Naive thymus-derived CD8-positive, alpha-beta T cell (primary cell): Measurements from ENCODE around the gene CELA2B. TPM values are rescaled to one million over a fixed set of nuclear protein-coding genes. Genes with fewer than 3 reads are reported as not detected.
A peak's percentile ranks its signal among the peaks of the same experiment; 100 is the strongest.
"Not testable (repeated sequence)": the region's sequence is repeated elsewhere in the genome, so short reads cannot be mapped to it uniquely, and the experiment has no call there.

Source experiments
- ATAC-seq, 2 donors: fragments of 150-1000 bp; cut with Tn5 transposase in 1 of 2; sonication (Bioruptor Pico), chemical (Tn5 transposase) in 1 of 2; 1 replicate in 1 of 2; 2 replicates in 1 of 2; pipeline ENCODE4 v1.10.0; 2021; ENCODE audit warnings: mild to moderate bottlenecking in 2 of 2, moderate library complexity in 2 of 2
- POLR2A ChIA-PET: fragments of 350-600 bp; sonication (Branson Sonifier 250); formaldehyde crosslinking; loops from one replicate; lab custom pipeline; 2021; ENCODE audit warnings: antibody characterized with exemption; lab: Charles Lee
- DNase-seq, 10 donors: peaks; one replicate each; pipeline versions ENCODE4 v3.0.0 to v3.0.0-alpha.2; 2020 to 2022
- H3K27ac Mint-ChIP-seq, 10 donors: one replicate each; pipeline ENCODE4 v1.8.0; 2020 to 2022; ENCODE audit warnings: mild to moderate bottlenecking in 10 of 10, mixed read lengths in 10 of 10, moderate library complexity in 4 of 10, inconsistent platforms in 1 of 10
- H3K27me3 Mint-ChIP-seq, 5 donors: one replicate each; pipeline ENCODE4 v1.8.0; 2021 to 2022; ENCODE audit warnings: mixed read lengths in 5 of 5
- H3K36me3 Mint-ChIP-seq, 3 donors: one replicate each; pipeline ENCODE4 v1.8.0; 2020 to 2022; ENCODE audit warnings: mixed read lengths in 3 of 3, mild to moderate bottlenecking in 2 of 3, inconsistent platforms in 1 of 3
- H3K4me1 Mint-ChIP-seq, 4 donors: one replicate each; pipeline ENCODE4 v1.8.0; 2021 to 2022; ENCODE audit warnings: mixed read lengths in 4 of 4
- H3K4me3 Mint-ChIP-seq, 10 donors: one replicate each; pipeline ENCODE4 v1.8.0; 2020 to 2022; ENCODE audit warnings: mild to moderate bottlenecking in 10 of 10, mixed read lengths in 10 of 10, moderate library complexity in 6 of 10, inconsistent platforms in 1 of 10
- H3K9me3 Mint-ChIP-seq, 9 donors: one replicate each; pipeline ENCODE4 v1.8.0; 2020 to 2022; ENCODE audit warnings: mixed read lengths in 9 of 9, mild to moderate bottlenecking in 3 of 9, inconsistent platforms in 1 of 9, moderate library complexity in 1 of 9
- polyA plus RNA-seq, 3 donors: library from polyadenylated mRNA; unstranded; fragments of 300-500 nt; fragmentation: Illumina TruSeq; gene quantifications; one replicate each; pipeline ENCODE4 v1.2.3, GENCODE V29; 2021
- total RNA-seq, 8 experiments: library from RNA in 2 of 8; stranded (reverse) in 2 of 8; gene quantifications; one replicate each; pipeline ENCODE4 v1.2.3 and lab custom pipeline; 2021 to 2026

CELA2B gene
- total and polyA plus RNA-seq, 5 experiments from 2014 or later: not detected

GRCh38 chr1:15448877-15449462 is 26.9 kb upstream of the CELA2B start:
- ATAC-seq (no peak), DNase-seq (no peak)
- POLR2A ChIA-PET: no interaction called here
- peaks cover 0 to 3% (median 0%) of the 10 kb centered on the region in 9 donors for H3K9me3 Mint-ChIP-seq
- peaks cover 6 to 23% (median 13%) of the 10 kb centered on the region in 5 donors for H3K27me3 Mint-ChIP-seq
- H3K4me3 Mint-ChIP-seq: no peak overlapping the region
- H3K36me3 Mint-ChIP-seq: no peaks in the 10 kb centered on the region
- peaks cover 0 to 4% (median under 1%) of the 10 kb centered on the region in 4 donors for H3K4me1 Mint-ChIP-seq
- H3K27ac Mint-ChIP-seq: no peak overlapping the region

DNA sequence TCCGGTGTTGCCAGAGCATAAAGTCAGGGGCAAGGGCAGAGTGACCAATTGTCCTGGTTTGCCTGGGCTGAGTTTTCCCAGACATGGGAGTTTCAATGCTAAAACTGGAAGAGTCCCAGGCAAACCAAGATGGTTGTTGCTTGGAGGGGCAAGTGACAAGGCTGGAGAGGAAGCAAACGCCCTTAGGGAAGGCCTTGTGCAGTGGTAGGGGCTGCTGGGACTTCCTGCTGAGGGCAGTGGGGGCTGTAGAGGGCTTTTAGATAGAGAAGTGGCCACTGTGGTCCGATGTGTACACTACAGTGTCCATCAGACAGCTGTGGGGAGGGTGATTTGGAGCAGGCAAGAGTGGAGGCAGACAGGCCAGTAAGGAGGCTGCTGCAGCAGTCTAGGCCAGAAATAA is 26.3 kb upstream of the CELA2B start:
- no peak overlapping the region for H3K27ac Mint-ChIP-seq
- H3K9me3 Mint-ChIP-seq: peaks cover 0 to 3% (median 0%) of the 10 kb centered on the region in 9 donors
- H3K4me3 Mint-ChIP-seq: no peak overlapping the region
- DNase-seq (no peak), ATAC-seq (no peak)
- H3K36me3 Mint-ChIP-seq: no peaks in the 10 kb centered on the region
- POLR2A ChIA-PET: no interaction called here
- peaks cover 0 to 4% (median under 1%) of the 10 kb centered on the region in 4 donors for H3K4me1 Mint-ChIP-seq
- H3K27me3 Mint-ChIP-seq: peaks cover 6 to 23% (median 12%) of the 10 kb centered on the region in 5 donors

GRCh38 chr1:15451014-15451722 is 24.7 kb upstream of the CELA2B start:
- Mint-ChIP-seq H3K27ac (no peak overlapping the region), H3K9me3 (peaks cover 0 to 3% (median 0%) of the 10 kb centered on the region in 9 donors), H3K27me3 (peaks cover 3 to 19% (median 7%) of the 10 kb centered on the region in 5 donors), H3K4me3 (no peak overlapping the region), H3K4me1 (peaks cover 0 to 1% (median 0%) of the 10 kb centered on the region in 4 donors), H3K36me3 (no peaks in the 10 kb centered on the region)
- ATAC-seq: no peak
- no peak for DNase-seq
- POLR2A ChIA-PET: no interaction called here

DNA sequence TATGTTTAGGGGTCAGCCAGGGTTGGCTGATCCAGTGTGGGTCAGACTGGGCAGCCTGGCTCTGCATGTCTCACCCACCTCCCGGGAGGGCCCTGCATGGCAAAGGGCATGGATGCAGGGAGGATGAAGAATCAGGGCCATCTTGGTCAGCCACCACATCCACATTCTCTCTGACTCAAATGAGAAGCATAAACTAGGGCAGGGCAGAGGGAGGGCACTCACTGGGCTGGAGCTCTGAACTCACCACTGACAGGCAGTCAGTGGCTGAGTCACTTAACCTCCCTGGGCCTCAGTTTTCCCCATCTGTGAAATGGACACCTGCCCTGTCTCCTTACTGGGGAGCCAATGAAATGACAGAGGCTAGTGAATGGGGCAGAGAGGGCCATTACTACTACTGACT is 23.7 kb upstream of the CELA2B start:
- H3K4me3 Mint-ChIP-seq: no peak overlapping the region
- POLR2A ChIA-PET: no interaction called here
- H3K9me3 Mint-ChIP-seq: peaks cover 0 to 3% (median 0%) of the 10 kb centered on the region in 9 donors
- no peak for DNase-seq
- no peaks in the 10 kb centered on the region for H3K36me3 Mint-ChIP-seq
- H3K27ac Mint-ChIP-seq: peak overlapping the region in 1 of 10 donors; percentile 41
- ATAC-seq: no peak
- peaks cover 0 to 1% (median 0%) of the 10 kb centered on the region in 4 donors for H3K4me1 Mint-ChIP-seq
- peaks cover 1 to 19% (median 4%) of the 10 kb centered on the region in 5 donors for H3K27me3 Mint-ChIP-seq

DNA sequence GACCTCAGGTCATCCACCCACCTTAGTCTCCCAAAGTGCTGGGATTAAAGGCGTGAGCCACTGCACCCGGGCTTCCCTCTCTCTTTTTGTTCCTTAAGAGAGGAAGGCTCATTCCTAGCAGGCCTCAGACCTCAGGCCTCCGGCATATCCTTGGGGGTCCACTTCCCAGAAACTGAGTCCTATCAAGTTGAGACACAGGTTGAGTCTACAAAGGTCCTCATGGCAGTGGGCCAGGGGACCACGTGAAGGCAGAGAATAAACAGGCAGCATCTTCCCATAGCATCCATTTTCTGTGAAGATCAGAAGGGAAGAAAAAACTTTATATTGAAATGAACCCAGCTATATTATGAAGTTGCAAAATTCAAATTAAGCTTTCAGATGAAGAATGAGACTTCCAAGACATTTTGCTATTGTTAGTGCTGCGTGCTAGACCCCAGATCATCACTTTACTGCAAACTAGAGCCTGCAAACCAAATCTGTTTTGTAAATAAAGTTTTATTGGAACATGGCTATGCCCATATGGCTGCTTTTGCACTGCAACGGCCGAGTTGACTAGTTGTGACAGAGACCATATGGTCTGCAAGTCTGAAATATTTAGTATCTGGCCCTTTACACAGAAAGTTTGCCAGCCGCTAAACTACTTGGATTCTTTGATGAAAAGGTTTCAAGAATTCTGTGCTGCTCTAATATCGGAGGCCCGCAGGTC is 22.9 kb upstream of the CELA2B start:
- Mint-ChIP-seq H3K4me3 (no peak overlapping the region), H3K27ac (no peak overlapping the region), H3K36me3 (no peaks in the 10 kb centered on the region), H3K27me3 (peaks cover 0 to 14% (median 4%) of the 10 kb centered on the region in 5 donors), H3K9me3 (peaks cover 0 to 3% (median 0%) of the 10 kb centered on the region in 9 donors), H3K4me1 (peaks cover 0 to 1% (median 0%) of the 10 kb centered on the region in 4 donors)
- ATAC-seq (no peak), DNase-seq (no peak)
- POLR2A ChIA-PET: no interaction called here

- no peak for ATAC-seq
- Mint-ChIP-seq H3K4me3 (no peak overlapping the region), H3K27ac (no peak overlapping the region), H3K9me3 (peaks cover 0 to 3% (median 0%) of the 10 kb centered on the region in 9 donors), H3K4me1 (peaks cover 0 to 1% (median 0%) of the 10 kb centered on the region in 4 donors), H3K36me3 (no peaks in the 10 kb centered on the region), H3K27me3 (peaks cover 0 to 13% (median 4%) of the 10 kb centered on the region in 5 donors)
- POLR2A ChIA-PET: no interaction called here
- DNase-seq: no peak
Observed at GRCh38 chr1:15453734-15454133, 22.2 kb upstream of the CELA2B start.

- DNase-seq: no peak
- H3K4me1 Mint-ChIP-seq: peaks cover 0 to 1% (median 0%) of the 10 kb centered on the region in 4 donors
- H3K9me3 Mint-ChIP-seq: peaks cover 0 to 3% (median 0%) of the 10 kb centered on the region in 9 donors
- H3K36me3 Mint-ChIP-seq: no peaks in the 10 kb centered on the region
- peaks cover 0 to 13% (median 4%) of the 10 kb centered on the region in 5 donors for H3K27me3 Mint-ChIP-seq
- POLR2A ChIA-PET: no interaction called here
- no peak for ATAC-seq
- H3K4me3 Mint-ChIP-seq: no peak overlapping the region
- no peak overlapping the region for H3K27ac Mint-ChIP-seq
Observed at GRCh38 chr1:15454256-15454655, 21.6 kb upstream of the CELA2B start.

- ATAC-seq (no peak), DNase-seq (no peak)
- Mint-ChIP-seq H3K27ac (no peak overlapping the region), H3K4me3 (no peak overlapping the region), H3K27me3 (peaks cover 0 to 6% (median 4%) of the 10 kb centered on the region in 5 donors), H3K9me3 (no peaks in the 10 kb centered on the region), H3K36me3 (no peaks in the 10 kb centered on the region), H3K4me1 (no peaks in the 10 kb centered on the region)
- POLR2A ChIA-PET: no interaction called here
Observed at GRCh38 chr1:15455522-15455921, 20.4 kb upstream of the CELA2B start.

- POLR2A ChIA-PET: no interaction called here
- Mint-ChIP-seq H3K4me3 (no peak within 1 kb of the TSS), H3K27me3 (peaks cover 0 to 6% (median 1%) of the 10 kb centered on the region in 5 donors), H3K9me3 (no peaks in the 10 kb centered on the region), H3K36me3 (no peaks in the 10 kb centered on the region), H3K4me1 (no peaks in the 10 kb centered on the region), H3K27ac (peak within 1 kb of the TSS in 1 of 10 donors; percentile 49)
- DNase-seq (no peak), ATAC-seq (no peak)
Observed at GRCh38 chr1:15456313-15456954, 19.5 kb upstream of the CELA2B start, which contains the start of gene CELA2A. Gene CELA2A, plus strand, starts transcription at chr1:15456732. Its CDS starts 22 bp downstream, at chr1:15456754.

DNA sequence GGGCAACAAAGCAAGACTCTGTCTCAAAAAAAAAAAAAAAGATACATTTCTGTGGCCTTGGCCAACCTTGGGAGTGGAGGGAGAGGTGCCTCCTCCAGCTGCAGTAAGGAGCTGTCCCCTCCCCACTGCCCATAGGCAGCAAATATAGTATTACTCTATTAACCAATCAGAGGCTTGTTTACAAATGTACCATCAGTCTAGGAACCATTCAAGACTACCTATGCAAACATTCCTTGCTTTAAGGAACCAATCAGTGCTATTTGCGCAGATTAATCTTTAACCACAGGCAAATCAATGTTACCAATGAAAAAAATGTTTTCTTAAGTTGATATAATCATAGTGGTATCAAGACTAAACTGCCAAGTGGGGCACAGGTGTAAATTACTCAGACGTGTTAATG is 18.3 kb upstream of the CELA2B start:
- Mint-ChIP-seq H3K36me3 (no peaks in the 10 kb centered on the region), H3K9me3 (no peaks in the 10 kb centered on the region), H3K27ac (no peak overlapping the region), H3K4me3 (no peak overlapping the region), H3K4me1 (no peaks in the 10 kb centered on the region), H3K27me3 (peaks cover 0 to 6% (median 1%) of the 10 kb centered on the region in 5 donors)
- ATAC-seq (no peak), DNase-seq (no peak)
- POLR2A ChIA-PET: no interaction called here

- H3K27me3 Mint-ChIP-seq, H3K4me1 Mint-ChIP-seq, H3K4me3 Mint-ChIP-seq, H3K9me3 Mint-ChIP-seq, DNase-seq, POLR2A ChIA-PET, H3K36me3 Mint-ChIP-seq, H3K27ac Mint-ChIP-seq, ATAC-seq: not testable (repeated sequence)
Observed at GRCh38 chr1:15458388-15458787, 17.5 kb upstream of the CELA2B start.
